Measurements from ENCODE around the gene IL4R. TPM values are rescaled to one million over a fixed set of nuclear protein-coding genes. Genes with fewer than 3 reads are reported as not detected.
A peak's percentile ranks its signal among the peaks of the same experiment; 100 is the strongest.

Gene IL4R
- total and polyA plus RNA-seq, 2 of the 13 experiments (the other 11 are each of a cell fraction or from before 2014, with no cell fraction given), result 15.9 to 49.6 TPM

DNA sequence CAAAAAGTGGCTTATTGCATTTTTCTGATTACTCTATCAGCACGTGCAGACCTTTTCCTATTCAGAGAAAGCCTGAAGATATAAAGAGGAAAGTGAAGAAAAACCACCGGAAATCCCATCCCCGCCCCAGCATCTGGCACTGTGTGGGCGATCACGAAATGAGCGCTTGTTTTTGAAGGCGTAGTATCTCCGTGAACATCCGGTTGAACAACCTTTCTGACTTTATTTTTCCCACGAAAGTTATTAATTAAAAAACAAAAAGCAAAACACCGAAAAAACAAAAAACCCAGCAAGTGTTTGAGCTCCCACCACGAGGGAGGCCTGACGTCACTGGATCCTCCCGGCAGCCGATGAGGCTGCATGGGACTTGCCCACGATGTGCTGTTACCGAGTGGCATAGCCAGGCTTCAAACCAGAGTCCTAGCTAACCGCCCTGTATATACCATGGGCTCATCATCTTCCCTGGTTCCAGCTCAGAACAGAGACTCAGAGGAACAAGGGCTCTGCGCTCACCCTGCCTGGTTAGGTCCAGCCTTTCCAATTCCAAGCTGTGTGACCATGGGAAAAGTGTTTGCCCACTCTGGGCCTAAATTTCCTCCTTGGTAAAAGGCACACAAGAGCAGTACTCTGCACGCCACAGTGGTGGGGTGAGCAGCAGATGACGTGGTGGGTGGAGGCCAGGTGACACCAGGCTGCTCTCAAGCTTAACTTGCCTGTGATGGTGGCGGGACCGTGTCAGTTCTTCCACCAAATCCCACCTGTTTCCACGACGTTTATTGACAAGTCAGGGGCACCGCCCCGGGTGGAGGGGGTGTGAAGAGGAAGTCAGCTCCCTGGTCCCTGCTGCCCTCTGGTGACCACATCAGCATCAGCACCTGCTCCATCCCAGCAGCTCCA lies 53.9 kb downstream of the IL4R start (continued):
- TF ChIP-seq NR2F1 (CRISPR knock-in tag; IDR thresholded peaks at IDR 0.05), result no peak
- TF ChIP-seq ZNF451 (CRISPR knock-in tag; IDR thresholded peaks at IDR 0.05), result no peak
- TF ChIP-seq RFX3 (CRISPR knock-in tag; IDR thresholded peaks at IDR 0.05), result no peak
- TF ChIP-seq ZSCAN9 (CRISPR knock-in tag; IDR thresholded peaks at IDR 0.05; ENCODE audit: borderline replicate concordance), result no peak
- TF ChIP-seq ZFP1 (CRISPR knock-in tag; IDR thresholded peaks at IDR 0.05), result no peak
- TF ChIP-seq RNF2 (conservative IDR thresholded peaks at IDR 0.05; ENCODE audit: low read depth), result no peak
- no peak for TF ChIP-seq POGZ (CRISPR knock-in tag; IDR thresholded peaks at IDR 0.05)
- no peak for TF ChIP-seq ZFP36 (IDR thresholded peaks at IDR 0.05; ENCODE audit: borderline replicate concordance, low read depth, low read length, partially characterized antibody)
- TF ChIP-seq ZNF562 (CRISPR knock-in tag; IDR thresholded peaks at IDR 0.05; ENCODE audit: borderline replicate concordance), result no peak
- TF ChIP-seq NKX3-1 (CRISPR knock-in tag; IDR thresholded peaks at IDR 0.05), result no peak
- TF ChIP-seq HMG20B (CRISPR knock-in tag; conservative IDR thresholded peaks at IDR 0.05), result no peak
- TF ChIP-seq PRMT3 (CRISPR knock-in tag; IDR thresholded peaks at IDR 0.05; ENCODE audit: borderline replicate concordance, low read depth), result no peak
- peak; percentile 38 for TF ChIP-seq FOSL2 (CRISPR knock-in tag; IDR thresholded peaks at IDR 0.05)
- TF ChIP-seq ZNF496 (CRISPR knock-in tag; IDR thresholded peaks at IDR 0.05; ENCODE audit: insufficient replicate concordance), result no peak
- TF ChIP-seq MYNN (CRISPR knock-in tag; IDR thresholded peaks at IDR 0.05; ENCODE audit: low read depth), result no peak
- TF ChIP-seq, protein P1, sequence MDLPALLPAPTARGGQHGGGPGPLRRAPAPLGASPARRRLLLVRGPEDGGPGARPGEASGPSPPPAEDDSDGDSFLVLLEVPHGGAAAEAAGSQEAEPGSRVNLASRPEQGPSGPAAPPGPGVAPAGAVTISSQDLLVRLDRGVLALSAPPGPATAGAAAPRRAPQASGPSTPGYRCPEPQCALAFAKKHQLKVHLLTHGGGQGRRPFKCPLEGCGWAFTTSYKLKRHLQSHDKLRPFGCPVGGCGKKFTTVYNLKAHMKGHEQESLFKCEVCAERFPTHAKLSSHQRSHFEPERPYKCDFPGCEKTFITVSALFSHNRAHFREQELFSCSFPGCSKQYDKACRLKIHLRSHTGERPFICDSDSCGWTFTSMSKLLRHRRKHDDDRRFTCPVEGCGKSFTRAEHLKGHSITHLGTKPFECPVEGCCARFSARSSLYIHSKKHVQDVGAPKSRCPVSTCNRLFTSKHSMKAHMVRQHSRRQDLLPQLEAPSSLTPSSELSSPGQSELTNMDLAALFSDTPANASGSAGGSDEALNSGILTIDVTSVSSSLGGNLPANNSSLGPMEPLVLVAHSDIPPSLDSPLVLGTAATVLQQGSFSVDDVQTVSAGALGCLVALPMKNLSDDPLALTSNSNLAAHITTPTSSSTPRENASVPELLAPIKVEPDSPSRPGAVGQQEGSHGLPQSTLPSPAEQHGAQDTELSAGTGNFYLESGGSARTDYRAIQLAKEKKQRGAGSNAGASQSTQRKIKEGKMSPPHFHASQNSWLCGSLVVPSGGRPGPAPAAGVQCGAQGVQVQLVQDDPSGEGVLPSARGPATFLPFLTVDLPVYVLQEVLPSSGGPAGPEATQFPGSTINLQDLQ (CRISPR knock-in tag; IDR thresholded peaks at IDR 0.05), result no peak
- no peak for TF ChIP-seq RFXANK (CRISPR knock-in tag; IDR thresholded peaks at IDR 0.05)
- no peak for TF ChIP-seq CBX2 (IDR thresholded peaks at IDR 0.05; ENCODE audit: low read depth, low read length)
- no peak for TF ChIP-seq CBX2 (CRISPR knock-in tag; IDR thresholded peaks at IDR 0.05; ENCODE audit: low read depth)
- no peak for TF ChIP-seq ZFP36L1 (CRISPR knock-in tag; IDR thresholded peaks at IDR 0.05)
- TF ChIP-seq ZNF678 (CRISPR knock-in tag; IDR thresholded peaks at IDR 0.05), result 0 out of 2 replicates have a peak, but pooled peaks have one; percentile 47
- no peak for TF ChIP-seq SMYD3 (CRISPR knock-in tag; IDR thresholded peaks at IDR 0.05)
- TF ChIP-seq TP53 (CRISPR knock-in tag; conservative IDR thresholded peaks at IDR 0.05), result no peak
- no peak for TF ChIP-seq ZNF781 (CRISPR knock-in tag; IDR thresholded peaks at IDR 0.05; ENCODE audit: borderline replicate concordance, not compliant biosample characterization)
- TF ChIP-seq DMAP1 (CRISPR knock-in tag; IDR thresholded peaks at IDR 0.05), result no peak
- TF ChIP-seq, protein P2, sequence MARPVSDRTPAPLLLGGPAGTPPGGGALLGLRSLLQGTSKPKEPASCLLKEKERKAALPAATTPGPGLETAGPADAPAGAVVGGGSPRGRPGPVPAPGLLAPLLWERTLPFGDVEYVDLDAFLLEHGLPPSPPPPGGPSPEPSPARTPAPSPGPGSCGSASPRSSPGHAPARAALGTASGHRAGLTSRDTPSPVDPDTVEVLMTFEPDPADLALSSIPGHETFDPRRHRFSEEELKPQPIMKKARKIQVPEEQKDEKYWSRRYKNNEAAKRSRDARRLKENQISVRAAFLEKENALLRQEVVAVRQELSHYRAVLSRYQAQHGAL (CRISPR knock-in tag; IDR thresholded peaks at IDR 0.05; ENCODE audit: not compliant biosample characterization), result no peak
- TF ChIP-seq NCOA5 (CRISPR knock-in tag; IDR thresholded peaks at IDR 0.05), result no peak
- no peak for TF ChIP-seq IRX3 (CRISPR knock-in tag; IDR thresholded peaks at IDR 0.05; ENCODE audit: borderline replicate concordance, low read depth)
- TF ChIP-seq ZNF350 (CRISPR knock-in tag; IDR thresholded peaks at IDR 0.05; ENCODE audit: borderline replicate concordance, low read depth), result no peak
- no peak for TF ChIP-seq ZNF441 (CRISPR knock-in tag; IDR thresholded peaks at IDR 0.05; ENCODE audit: borderline replicate concordance)

Measured in HepG2 (cell line).